Right cardiac atrium (tissue), 5 donors: ENCODE results near the gene TRIM36. TPM values are rescaled to one million over a fixed set of nuclear protein-coding genes. Genes with fewer than 3 reads are reported as not detected.
A peak's percentile ranks its signal among the peaks of the same experiment; 100 is the strongest.

Source experiments
- ATAC-seq, 2 donors: fragments of 200-7000 bp; cut with Tn5 transposase; one replicate each; pipeline versions ENCODE4 v1.8.0 to v1.9.1; 2020; ENCODE audit warnings: moderate library complexity in 2 of 2, mild to moderate bottlenecking in 1 of 2
- DNase-seq, 3 donors: peaks; one replicate each; pipeline ENCODE4 v3.0.0-alpha.2; 2020
- H3K27ac ChIP-seq: one replicate; pipeline ENCODE4 v1.5.1; 2013; ENCODE audit warnings: mild to moderate bottlenecking, low read length, control low read depth, moderate library complexity
- H3K27me3 ChIP-seq: one replicate; pipeline ENCODE4 v1.6.1; 2013; ENCODE audit not compliant: control insufficient read depth, insufficient read depth
- H3K4me1 ChIP-seq: one replicate; pipeline ENCODE4 v1.6.1; 2013; ENCODE audit warnings: low read length; ENCODE audit not compliant: control insufficient read depth, insufficient read depth
- H3K4me3 ChIP-seq: one replicate; pipeline ENCODE4 v1.5.1; 2013; ENCODE audit warnings: low read length, control low read depth
- H3K9me3 ChIP-seq: one replicate; pipeline ENCODE4 v1.6.1; 2013; ENCODE audit warnings: low read length; ENCODE audit not compliant: control insufficient read depth
- whole genome bisulfite sequencing: extraction: QIAGEN DNeasy Blood & Tissue Kit; methylation state at CpG from one replicate; pipeline ENCODE4 v1.1.7; 2013; 5-methylcytosine and 5-hydroxymethylcytosine counted together
- intact Hi-C, 4 donors: fragments of 100-400 bp; cut with DNase I; formaldehyde crosslinking; loops; one replicate each; pipeline versions ENCODE4 v1.11.0 to v1.14.0; 2022 to 2023
- long read RNA-seq, 4 donors: library from polyadenylated mRNA; unstranded; transcript quantifications; one replicate each; pipeline ENCODE4 v2.0.0, GENCODE V29; 2020 to 2021
- polyA plus RNA-seq: library from polyadenylated mRNA; stranded (reverse); fragments of 200-250 nt; gene quantifications from one replicate; pipeline ENCODE4 v1.2.3, GENCODE V29; 2013
- total RNA-seq, 4 donors: library from RNA; stranded (reverse); fragmentation: NEBNext Ultra II Directional; extraction: Animal tissue kit (Norgen Biotek cat#: 25700); gene quantifications; one replicate each; pipeline ENCODE4 v1.2.1, GENCODE V29; 2021
- donor health status: healthy with polysubstance abuse.
- donor health status: DM: no; HTN: yes; CAD: no.
- donor health status: DM: no; HTN: no; CAD: no.
- donor health status: DM: no; HTN: yes; CAD: no; lungs with severe emphysema.
- donor health status: DM: yes; HTN: yes; CAD: no.

The TRIM36 gene, protein sequence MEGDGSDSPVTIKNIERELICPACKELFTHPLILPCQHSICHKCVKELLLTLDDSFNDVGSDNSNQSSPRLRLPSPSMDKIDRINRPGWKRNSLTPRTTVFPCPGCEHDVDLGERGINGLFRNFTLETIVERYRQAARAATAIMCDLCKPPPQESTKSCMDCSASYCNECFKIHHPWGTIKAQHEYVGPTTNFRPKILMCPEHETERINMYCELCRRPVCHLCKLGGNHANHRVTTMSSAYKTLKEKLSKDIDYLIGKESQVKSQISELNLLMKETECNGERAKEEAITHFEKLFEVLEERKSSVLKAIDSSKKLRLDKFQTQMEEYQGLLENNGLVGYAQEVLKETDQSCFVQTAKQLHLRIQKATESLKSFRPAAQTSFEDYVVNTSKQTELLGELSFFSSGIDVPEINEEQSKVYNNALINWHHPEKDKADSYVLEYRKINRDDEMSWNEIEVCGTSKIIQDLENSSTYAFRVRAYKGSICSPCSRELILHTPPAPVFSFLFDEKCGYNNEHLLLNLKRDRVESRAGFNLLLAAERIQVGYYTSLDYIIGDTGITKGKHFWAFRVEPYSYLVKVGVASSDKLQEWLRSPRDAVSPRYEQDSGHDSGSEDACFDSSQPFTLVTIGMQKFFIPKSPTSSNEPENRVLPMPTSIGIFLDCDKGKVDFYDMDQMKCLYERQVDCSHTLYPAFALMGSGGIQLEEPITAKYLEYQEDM
- 1 to 10 TPM in 1 of 4 donors, under 1 TPM in 3; 0.49 to 1.2 (median 0.81) TPM for total RNA-seq
- 0.07 TPM for polyA plus RNA-seq
- long read RNA-seq, donor 1 = 0 reads
- long read RNA-seq, donor 2 = 0 reads
- long read RNA-seq, donor 3, full-length matches to known transcripts = 1 of 1 reads
- long read RNA-seq, donor 3, partial matches to known transcripts = 0 of 1 reads
- long read RNA-seq, donor 3, other reads (novel, unspliced or antisense) = 0 of 1 reads
- long read RNA-seq, donor 4 = 0 reads

DNA sequence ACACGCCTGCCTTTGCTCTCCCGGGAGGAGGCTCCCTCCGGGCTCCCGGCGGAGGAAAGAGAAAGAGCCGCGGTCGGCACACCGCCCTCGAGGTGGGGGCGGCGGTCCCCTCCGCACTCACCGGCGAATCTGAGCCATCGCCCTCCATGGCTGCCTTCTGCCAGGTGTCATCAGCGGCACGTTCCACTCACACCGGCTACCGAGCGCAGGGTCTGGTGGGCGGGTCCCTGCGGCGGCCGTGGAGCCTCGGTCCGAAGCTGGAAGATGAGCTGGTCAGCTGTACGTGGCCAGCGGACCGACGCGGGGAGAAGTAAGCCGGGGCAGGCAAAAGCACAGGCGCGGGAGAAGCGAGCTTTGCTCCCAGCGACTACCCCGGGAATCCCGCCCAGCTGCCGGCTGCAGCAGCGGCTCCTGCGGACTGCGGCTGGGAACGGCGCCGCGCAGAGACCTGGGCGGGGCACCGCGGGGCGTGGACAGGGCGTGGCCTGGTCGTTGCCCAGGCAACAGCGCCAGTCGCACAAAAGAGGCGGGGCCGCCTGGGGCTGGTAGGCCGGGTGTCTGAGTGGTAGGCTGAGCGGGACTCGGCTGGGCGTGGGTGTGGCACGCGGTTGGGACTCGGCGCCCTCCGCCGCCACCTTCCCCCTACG, at the start of gene TRIM36:
TSS of gene TRIM36 (minus strand) at position 422 of the 647 bp plus-strand sequence. CDS start at position 148, 274 bp downstream.
- no peaks in the 10 kb centered on the region for H3K27me3 ChIP-seq
- H3K9me3 ChIP-seq = no peaks in the 10 kb centered on the region
- ATAC-seq (peak; percentile 99 to 100), DNase-seq (peak; percentile 93 to 97 (median 96))
- peaks cover 2% of the 10 kb centered on the region for H3K4me1 ChIP-seq
- H3K4me3 ChIP-seq = peak within 1 kb of the TSS; percentile 61
- WGBS = under 1% methylated on average over 68 of the region's 68 CpGs
- no peak within 1 kb of the TSS for H3K27ac ChIP-seq
- intact Hi-C loops = no loop called here

- 80% methylated on average over 1 of the region's 1 CpG for WGBS
Measured at GRCh38 chr5:115214541-115214940, 44.8 kb upstream of the TRIM36 start.

GRCh38 chr5:115209279-115209678, 39.6 kb upstream of the TRIM36 start:
- H3K4me1 ChIP-seq = no peaks in the 10 kb centered on the region
- peak; percentile 63 to 80 for ATAC-seq
- no peak for DNase-seq
- H3K9me3 ChIP-seq = no peaks in the 10 kb centered on the region
- WGBS = 64% methylated on average over 3 of the region's 3 CpGs
- H3K27me3 ChIP-seq = no peaks in the 10 kb centered on the region
- H3K27ac ChIP-seq = no peak overlapping the region
- intact Hi-C loops = no loop called here
- H3K4me3 ChIP-seq = no peak overlapping the region

More at GRCh38 chr5:115214541-115214940, 44.8 kb upstream of the TRIM36 start:
- no peak for DNase-seq
- no peak for ATAC-seq
- intact Hi-C loops = no loop called here
- Histone ChIP-seq H3K4me3 (no peak overlapping the region), H3K27ac (no peak overlapping the region), H3K4me1 (no peaks in the 10 kb centered on the region), H3K9me3 (no peaks in the 10 kb centered on the region), H3K27me3 (no peaks in the 10 kb centered on the region)

- intact Hi-C loops = no loop called here
- ATAC-seq (no peak), DNase-seq (no peak)
- H3K27me3 ChIP-seq = no peaks in the 10 kb centered on the region
- no peak overlapping the region for H3K4me3 ChIP-seq
- WGBS = 86% methylated on average over 1 of the region's 1 CpG
- no peaks in the 10 kb centered on the region for H3K9me3 ChIP-seq
- H3K27ac ChIP-seq = no peak overlapping the region
- H3K4me1 ChIP-seq = no peaks in the 10 kb centered on the region
Measured at GRCh38 chr5:115202952-115203351, 33.2 kb upstream of the TRIM36 start.

DNA sequence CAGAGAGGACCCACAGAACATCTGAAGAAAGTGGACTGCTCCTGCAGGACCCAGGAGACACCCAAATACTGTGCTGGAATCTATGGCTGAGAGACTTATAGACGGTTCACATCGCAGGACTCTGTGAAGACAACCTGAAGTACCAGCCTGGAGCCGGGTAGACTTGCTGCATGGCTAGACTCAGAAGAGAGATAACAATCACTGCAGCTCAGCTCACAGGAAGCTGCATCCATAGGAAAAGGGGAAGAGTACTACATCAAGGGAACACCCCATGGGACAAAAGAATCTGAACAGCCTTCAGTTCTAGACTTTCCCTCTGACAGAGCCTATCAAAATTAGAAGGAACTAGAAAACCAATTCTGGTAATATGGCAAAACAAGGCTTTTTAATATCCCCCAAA, 26.5 kb upstream of the TRIM36 start:
- no peak for ATAC-seq

DNA sequence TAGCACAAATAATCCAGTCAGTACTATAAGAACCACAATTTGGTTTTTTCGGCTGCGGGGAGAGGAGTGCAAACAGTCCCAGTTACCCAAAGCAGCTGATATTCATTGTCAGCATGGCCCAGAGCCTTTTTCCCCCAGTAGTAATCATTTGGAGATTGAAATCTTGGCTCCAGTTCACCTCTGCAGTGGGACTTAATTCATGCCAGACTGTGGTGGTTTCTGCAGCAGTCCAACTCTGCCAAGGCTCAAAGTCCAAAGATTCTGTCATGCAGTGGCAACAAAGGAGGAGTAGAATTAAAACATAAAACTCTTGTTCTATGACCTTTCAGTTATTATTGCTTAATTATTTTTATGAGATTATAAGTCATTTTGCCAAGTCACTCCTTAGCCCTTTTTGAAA, 25.0 kb upstream of the TRIM36 start:
- Histone ChIP-seq H3K4me3 (no peak overlapping the region), H3K4me1 (no peaks in the 10 kb centered on the region), H3K27me3 (no peaks in the 10 kb centered on the region), H3K27ac (no peak overlapping the region), H3K9me3 (no peaks in the 10 kb centered on the region)
- DNase-seq (no peak), ATAC-seq (no peak)
- WGBS = 91% methylated on average over 2 of the region's 2 CpGs
- intact Hi-C loops = no loop called here

More for the DNA sequence above, 26.5 kb upstream of the TRIM36 start:
- DNase-seq = no peak
- H3K27me3 ChIP-seq = no peaks in the 10 kb centered on the region
- H3K4me1 ChIP-seq = no peaks in the 10 kb centered on the region
- H3K4me3 ChIP-seq = no peak overlapping the region
- WGBS = 75% methylated on average over 3 of the region's 3 CpGs
- H3K9me3 ChIP-seq = no peaks in the 10 kb centered on the region
- H3K27ac ChIP-seq = no peak overlapping the region
- intact Hi-C loops = no loop called here

- Histone ChIP-seq H3K4me1 (no peaks in the 10 kb centered on the region), H3K27me3 (no peaks in the 10 kb centered on the region), H3K9me3 (no peaks in the 10 kb centered on the region), H3K4me3 (no peak overlapping the region), H3K27ac (no peak overlapping the region)
- DNase-seq (no peak), ATAC-seq (no peak)
- intact Hi-C loops = no loop called here
Measured at GRCh38 chr5:115193295-115193694, 23.6 kb upstream of the TRIM36 start.

DNA sequence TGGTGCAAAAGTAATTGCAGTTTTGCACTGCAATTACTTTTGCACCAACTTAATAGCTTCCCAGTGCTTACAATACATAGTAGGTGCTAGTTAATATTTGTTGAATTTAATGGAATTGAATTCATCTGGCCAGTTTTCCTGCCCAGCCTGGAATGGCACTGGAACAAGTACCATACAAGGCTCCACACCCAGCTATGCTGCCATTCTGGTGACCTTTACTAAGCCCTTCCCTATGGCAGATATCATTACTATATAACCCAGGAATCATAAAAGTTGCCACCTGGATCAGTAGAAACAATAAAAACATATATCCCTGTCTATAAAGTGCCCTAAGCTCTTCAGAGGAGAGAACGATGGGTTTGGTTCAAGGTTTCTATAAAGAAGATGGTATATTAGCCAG, 22.4 kb upstream of the TRIM36 start:
- no peak for ATAC-seq
- Histone ChIP-seq H3K9me3 (no peaks in the 10 kb centered on the region), H3K27me3 (no peaks in the 10 kb centered on the region), H3K4me3 (no peak overlapping the region), H3K27ac (no peak overlapping the region), H3K4me1 (no peaks in the 10 kb centered on the region)
- 99% methylated on average over 1 of the region's 1 CpG for WGBS
- DNase-seq = no peak
- intact Hi-C loops = no loop called here

DNA sequence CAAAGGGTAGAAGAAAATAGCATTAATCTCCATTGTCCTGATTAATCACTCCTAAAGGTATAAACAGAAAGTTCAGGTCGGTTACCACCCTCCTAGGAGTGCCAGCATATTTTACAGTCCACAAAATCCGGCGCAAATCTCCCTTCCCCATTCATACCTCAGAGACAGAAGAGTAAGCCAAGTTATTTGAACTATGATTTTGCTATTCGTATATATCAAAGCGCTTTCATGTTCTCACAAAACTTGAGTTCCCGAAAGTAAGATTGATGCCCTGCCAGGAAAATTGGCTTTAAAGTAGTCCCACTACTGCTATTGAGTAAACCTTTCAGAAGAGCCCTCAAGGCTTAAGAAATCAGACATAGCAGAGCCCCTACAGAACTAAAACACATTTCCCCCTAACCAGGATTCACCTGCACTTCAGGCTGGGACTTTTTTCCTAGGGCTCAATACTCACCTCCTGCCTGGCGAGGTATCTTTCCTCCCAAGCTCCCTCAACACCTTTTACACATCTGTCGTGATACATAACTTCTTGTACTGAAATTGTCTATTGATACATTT, 21.8 kb upstream of the TRIM36 start:
- H3K4me3 ChIP-seq = no peak overlapping the region
- H3K27me3 ChIP-seq = no peaks in the 10 kb centered on the region
- H3K9me3 ChIP-seq = no peaks in the 10 kb centered on the region
- WGBS = 79% methylated on average over 8 of the region's 8 CpGs
- intact Hi-C loops = no loop called here
- no peak for DNase-seq
- no peak for ATAC-seq
- no peak overlapping the region for H3K27ac ChIP-seq
- no peaks in the 10 kb centered on the region for H3K4me1 ChIP-seq

DNA sequence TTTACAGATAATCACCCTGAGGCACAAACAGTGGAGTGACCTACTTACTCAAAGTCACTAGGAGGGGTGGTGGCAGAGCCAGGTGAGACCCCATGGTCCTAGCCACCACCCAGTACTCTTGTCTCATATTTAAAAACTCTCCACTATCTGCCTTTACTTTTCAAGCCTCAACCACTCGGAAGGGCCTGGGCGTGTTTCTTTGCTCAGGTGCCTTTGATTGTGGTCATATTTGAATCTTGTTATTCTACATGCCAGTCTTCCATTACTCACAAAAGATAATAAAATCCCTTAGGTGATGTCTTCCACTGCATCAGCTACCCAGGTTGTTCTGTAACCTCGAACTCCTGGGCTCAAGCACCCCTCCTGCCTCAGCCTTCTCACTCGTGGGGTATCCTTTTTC, 20.7 kb upstream of the TRIM36 start:
- intact Hi-C loops = no loop called here
- Histone ChIP-seq H3K9me3 (no peaks in the 10 kb centered on the region), H3K27ac (no peak overlapping the region), H3K4me1 (no peaks in the 10 kb centered on the region), H3K4me3 (no peak overlapping the region), H3K27me3 (no peaks in the 10 kb centered on the region)
- ATAC-seq (no peak), DNase-seq (no peak)
- WGBS = 75% methylated on average over 4 of the region's 4 CpGs
